Measurements from ENCODE around the gene HTR7.

The HTR7 gene

GRCh38 chr10:90871766-90872647 is 14.2 kb upstream of the HTR7 start, which contains the start of gene RPP30:
RPP30 (plus strand) TSS chr10:90871974; CDS start chr10:90871987, 13 bp downstream.
- peak; percentile 84 for DNase-seq (ENCODE audit: low read depth)
- H3K4me3 ChIP-seq (replicated peaks; ENCODE audit: low read depth, low read length) = peak within 1 kb of the TSS; percentile 72
- TF ChIP-seq, protein P1, sequence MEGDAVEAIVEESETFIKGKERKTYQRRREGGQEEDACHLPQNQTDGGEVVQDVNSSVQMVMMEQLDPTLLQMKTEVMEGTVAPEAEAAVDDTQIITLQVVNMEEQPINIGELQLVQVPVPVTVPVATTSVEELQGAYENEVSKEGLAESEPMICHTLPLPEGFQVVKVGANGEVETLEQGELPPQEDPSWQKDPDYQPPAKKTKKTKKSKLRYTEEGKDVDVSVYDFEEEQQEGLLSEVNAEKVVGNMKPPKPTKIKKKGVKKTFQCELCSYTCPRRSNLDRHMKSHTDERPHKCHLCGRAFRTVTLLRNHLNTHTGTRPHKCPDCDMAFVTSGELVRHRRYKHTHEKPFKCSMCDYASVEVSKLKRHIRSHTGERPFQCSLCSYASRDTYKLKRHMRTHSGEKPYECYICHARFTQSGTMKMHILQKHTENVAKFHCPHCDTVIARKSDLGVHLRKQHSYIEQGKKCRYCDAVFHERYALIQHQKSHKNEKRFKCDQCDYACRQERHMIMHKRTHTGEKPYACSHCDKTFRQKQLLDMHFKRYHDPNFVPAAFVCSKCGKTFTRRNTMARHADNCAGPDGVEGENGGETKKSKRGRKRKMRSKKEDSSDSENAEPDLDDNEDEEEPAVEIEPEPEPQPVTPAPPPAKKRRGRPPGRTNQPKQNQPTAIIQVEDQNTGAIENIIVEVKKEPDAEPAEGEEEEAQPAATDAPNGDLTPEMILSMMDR (IDR thresholded peaks at IDR 0.05; ENCODE audit: low read length, missing control alignments) = no peak

DNA sequence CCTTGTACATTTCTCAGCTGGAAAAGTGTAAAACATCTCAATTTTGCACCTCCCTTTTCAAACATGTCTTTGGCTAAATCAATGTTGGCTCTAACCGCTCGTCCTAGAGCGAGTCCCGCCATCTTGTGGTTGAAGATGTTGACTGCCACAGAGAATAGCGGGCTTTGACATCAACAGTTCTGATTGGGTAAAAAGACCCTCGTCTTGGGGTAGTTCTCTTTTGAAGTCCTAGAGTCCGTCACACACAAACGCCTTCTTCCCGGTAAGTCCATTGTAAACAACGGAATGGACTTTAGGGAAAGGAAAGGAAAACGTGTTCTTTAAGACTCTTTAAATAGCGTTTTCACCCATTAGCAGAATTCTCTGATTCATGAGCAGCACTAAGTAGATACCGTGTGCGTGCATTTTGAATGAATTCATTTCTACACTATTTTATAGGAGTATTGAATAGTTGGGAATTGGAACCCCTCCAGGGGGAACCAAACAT is 13.5 kb upstream of the HTR7 start:
- TF ChIP-seq, protein P1 (IDR thresholded peaks at IDR 0.05; ENCODE audit: low read length, missing control alignments) = peak; percentile 66
- DNase-seq (ENCODE audit: low read depth) = peak; percentile 84
- H3K4me3 ChIP-seq (replicated peaks; ENCODE audit: low read depth, low read length) = peak overlapping the region; percentile 72

DNA sequence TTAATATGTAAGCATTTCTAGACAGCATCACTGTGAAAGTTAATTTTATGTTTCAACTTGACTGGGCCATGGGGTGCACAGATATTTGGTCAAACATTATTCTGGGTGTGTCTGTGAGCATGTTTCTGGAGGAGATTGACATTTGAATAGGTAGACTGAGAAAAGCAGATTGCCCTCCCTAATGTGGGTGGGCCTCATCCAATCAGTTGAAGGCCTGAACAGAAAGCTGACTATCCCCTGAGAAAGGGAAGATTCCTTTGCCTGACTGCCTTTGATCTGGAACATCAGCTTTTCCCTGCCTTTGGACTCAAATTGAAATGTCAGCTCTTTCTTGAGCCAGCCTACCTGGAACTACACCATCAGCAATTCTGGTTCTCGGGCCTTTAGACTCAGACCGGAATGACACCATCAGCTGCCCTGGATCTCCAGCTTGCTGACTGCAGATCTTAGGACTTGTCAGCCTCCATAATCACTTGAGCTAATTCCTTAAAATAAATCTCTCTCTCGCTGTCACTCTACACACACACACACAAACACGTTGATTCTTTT is 8.3 kb upstream of the HTR7 start:
- DNase-seq (ENCODE audit: low read depth) = no peak
- TF ChIP-seq, protein P1 (IDR thresholded peaks at IDR 0.05; ENCODE audit: low read length, missing control alignments) = no peak
- H3K4me3 ChIP-seq (replicated peaks; ENCODE audit: low read depth, low read length) = no peak overlapping the region

DNA sequence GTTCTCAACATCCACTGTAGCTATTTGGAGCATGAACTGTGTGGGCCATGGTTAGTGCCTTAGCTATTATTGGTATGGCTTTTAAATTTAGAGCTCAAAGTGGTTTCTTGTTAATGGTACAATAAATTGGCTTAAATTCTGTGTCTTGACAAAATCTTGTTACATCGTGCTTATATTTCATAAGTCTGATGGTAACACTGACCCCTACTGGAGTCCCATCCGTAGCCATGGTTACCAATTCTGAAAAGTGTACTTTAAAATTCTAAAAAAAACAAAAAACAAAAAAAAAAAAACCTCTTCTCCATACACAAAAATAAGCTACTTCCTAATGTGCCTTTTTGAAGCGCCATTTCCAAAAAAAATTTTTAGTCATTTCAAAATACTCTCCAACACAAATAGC is 7.6 kb upstream of the HTR7 start:
- no peak overlapping the region for H3K4me3 ChIP-seq (replicated peaks; ENCODE audit: low read depth, low read length)
- TF ChIP-seq, protein P1 (IDR thresholded peaks at IDR 0.05; ENCODE audit: low read length, missing control alignments) = peak; percentile 51
- DNase-seq (ENCODE audit: low read depth) = peak; percentile 58

DNA sequence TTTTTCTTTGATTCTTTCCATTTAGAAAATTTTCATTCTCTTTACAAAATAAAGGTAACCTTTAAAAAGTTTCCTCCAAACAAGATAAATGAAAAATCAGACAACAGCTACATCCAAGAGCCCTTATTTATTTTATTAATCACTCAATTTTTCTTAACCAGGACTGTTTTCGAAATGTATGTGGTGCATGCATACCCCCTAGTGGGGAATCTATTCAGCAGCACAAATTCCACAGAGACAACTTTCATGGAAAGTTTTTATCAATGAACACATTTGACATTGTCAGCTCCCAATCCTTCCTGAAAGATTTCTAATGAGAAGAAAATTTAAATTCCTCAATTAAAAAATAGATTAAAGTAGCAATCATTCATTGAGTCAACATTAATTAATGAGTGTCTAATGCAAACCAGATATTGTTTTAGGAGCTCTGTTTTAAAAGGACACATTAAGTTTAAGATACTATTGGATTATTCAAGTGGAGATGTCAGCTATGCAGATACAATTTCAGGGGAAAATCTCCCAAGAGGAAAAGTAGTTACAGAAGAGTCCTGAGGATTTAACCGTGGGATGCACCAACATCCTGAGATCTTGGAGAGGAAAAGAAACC is 5.2 kb upstream of the HTR7 start:
- TF ChIP-seq, protein P1 (IDR thresholded peaks at IDR 0.05; ENCODE audit: low read length, missing control alignments) = peak; percentile 91
- no peak overlapping the region for H3K4me3 ChIP-seq (replicated peaks; ENCODE audit: low read depth, low read length)
- DNase-seq (ENCODE audit: low read depth) = peak; percentile 70

DNA sequence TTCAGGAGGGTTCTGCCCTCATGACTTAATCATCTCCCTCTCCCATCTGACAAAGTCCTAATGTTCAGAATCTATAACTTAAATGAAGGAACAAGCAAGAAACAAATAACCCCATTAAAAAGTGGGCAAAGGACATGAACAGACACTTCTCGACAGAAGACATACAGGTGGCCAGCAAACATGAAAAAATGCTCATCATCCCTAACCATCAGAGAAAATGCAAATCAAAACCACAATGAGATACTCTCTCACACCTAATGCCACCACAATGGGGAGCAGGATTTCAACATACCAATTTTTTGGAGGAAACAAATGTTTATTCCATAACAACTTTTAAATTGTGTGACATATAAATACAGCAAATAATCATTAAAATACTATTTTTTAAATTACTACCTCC is 3.0 kb upstream of the HTR7 start:
- TF ChIP-seq, protein P1 (IDR thresholded peaks at IDR 0.05; ENCODE audit: low read length, missing control alignments) = no peak
- DNase-seq (ENCODE audit: low read depth) = no peak
- H3K4me3 ChIP-seq (replicated peaks; ENCODE audit: low read depth, low read length) = no peak overlapping the region

Data from fibroblast of pulmonary artery (primary cell).